Limb (tissue), 2 donors: Measurements from ENCODE around the gene SHC4.

Experiments
- DNase-seq, 2 donors: peaks; one replicate each; pipeline ENCODE4 v3.0.0-alpha.2; 2016; ENCODE audit errors: extremely low spot score in 2 of 2

SHC4 gene

DNA sequence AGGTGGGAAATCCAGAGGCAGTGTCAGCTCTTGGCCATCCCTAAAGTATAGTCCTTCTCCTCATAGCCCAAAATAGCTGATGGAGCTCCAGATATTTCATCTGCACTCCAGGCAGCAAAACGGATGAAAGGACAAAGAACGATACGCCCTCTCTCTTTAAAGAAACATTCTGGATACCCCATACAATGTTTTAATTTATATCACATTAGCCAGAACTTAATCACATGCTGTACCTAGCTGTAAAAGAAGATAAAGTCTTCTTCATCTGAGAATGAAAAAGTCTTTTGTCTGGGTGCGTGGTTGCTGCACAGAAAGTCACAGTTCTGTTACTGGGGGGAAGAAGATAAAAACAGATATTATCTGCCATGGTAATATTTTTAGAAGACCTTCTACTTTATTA, 4.3 kb upstream of the SHC4 start:
- no peak for DNase-seq

DNA sequence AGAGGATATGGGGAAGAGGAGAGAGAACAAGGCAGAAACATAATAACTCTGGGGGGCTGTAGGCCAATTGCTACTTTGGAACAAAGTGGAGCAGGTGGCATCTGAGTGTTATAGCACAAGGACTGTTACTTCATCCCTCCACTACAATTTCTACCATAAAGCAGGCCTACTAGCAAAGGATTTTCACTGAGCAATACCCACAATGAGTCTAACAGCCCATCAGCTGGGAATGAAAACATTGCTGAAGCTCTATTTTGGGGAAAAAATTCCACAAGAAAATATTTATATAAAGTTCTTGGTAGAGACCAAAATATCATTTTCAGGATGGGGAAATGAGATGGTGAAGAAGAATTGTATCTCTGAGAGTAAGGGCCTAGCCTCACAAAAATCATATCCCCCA, 3.6 kb upstream of the SHC4 start:
- DNase-seq, result no peak

DNA sequence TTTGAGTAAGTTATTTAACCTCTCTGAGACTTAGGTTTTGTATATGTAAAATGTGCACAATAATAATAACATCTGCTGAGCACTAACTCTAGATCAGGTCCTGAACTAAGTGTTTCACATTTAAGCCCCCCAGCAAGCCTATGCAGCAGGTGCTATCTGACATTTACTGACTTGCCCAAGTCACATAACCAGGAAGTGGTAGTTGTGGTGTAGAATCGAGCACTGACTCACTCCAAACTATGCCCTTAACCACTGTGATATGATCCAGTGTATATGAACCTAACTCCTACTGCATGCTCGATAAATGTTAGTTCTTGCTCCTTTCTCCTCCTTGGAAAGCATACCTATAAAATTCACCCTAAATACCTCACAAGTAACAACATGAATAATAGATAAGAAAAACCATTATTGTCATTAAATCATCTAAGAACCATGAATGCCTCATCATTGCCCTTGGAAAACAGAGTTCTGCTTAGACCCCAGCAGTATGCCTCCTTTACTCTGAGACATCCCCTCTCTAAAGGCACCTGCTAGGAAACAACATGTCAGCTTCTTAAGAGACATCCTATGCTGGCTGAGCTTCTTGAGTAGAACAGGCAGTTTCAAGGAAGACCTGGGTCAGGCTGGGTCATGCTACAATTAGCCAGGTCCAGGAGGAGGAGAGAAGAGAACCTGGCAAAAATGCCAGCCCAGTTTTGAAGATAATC, 3.0 kb upstream of the SHC4 start:
- no peak for DNase-seq

DNA sequence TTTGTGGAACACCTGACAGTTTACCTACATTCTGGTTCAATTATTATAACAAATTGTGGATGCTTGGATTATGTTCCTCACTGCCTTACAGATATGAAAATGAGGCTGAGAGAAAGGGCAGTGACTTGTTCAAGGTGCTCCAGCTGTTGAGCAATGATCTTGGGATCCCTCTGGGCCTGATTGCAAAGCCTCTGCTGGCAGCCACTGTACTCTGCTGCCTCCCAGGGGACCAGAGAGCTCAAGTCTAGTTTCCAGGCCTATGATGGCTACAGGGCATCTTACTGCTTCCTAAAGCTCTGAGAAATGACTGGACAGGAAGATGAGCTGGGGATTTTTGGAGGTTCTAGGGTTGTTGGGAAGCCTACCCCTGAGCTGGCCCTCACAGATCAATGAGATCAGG, 2.3 kb upstream of the SHC4 start:
- no peak for DNase-seq

- no peak for DNase-seq
Measured at GRCh38 chr15:48964898-48965297, 1.2 kb upstream of the SHC4 start.

- peak in 1 of 2 donors; percentile 68 for DNase-seq
Measured at GRCh38 chr15:48962662-48963523, 826 bp downstream of the SHC4 start.

- no peak for DNase-seq
Measured at GRCh38 chr15:48955967-48956366, 7.8 kb downstream of the SHC4 start.

GRCh38 chr15:48955370-48955769, 8.3 kb downstream of the SHC4 start:
- no peak for DNase-seq

DNA sequence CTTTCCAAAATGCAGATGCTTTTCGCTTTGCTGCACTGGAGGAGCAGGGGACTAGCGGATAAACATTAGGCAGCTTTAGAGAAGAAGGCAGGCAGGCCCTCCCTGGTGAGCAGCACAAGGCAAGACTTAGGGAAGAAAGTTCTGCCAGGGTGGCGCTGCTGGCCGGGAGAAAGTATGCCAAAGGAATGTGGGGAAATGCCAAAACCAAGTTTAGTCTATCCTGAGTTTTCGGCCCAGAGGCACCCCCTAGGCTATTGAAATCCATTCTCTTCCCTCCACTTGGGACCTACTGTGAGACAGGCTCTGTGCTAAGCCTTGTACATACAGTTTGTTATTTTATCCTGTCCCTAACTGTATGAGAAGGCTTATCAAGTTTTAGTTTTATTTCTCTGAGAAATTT, 9.2 kb downstream of the SHC4 start:
- no peak for DNase-seq

DNA sequence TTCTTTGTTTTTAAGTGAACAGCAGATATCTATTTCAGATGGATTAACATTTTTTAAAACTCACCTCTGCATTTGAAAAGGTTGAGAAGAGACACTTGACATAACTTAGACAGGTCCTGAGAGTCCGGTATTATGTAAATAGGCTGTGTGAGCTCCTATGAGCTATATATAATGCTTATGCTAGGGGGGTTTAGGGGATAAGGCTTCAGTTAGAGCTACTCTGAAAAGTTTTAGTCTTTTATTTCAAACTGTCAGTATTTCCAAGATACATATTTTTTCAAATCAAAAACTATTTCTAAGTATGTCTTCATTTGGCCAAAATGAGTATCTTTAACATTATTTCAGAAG, 16.9 kb downstream of the SHC4 start:
- no peak for DNase-seq

DNA sequence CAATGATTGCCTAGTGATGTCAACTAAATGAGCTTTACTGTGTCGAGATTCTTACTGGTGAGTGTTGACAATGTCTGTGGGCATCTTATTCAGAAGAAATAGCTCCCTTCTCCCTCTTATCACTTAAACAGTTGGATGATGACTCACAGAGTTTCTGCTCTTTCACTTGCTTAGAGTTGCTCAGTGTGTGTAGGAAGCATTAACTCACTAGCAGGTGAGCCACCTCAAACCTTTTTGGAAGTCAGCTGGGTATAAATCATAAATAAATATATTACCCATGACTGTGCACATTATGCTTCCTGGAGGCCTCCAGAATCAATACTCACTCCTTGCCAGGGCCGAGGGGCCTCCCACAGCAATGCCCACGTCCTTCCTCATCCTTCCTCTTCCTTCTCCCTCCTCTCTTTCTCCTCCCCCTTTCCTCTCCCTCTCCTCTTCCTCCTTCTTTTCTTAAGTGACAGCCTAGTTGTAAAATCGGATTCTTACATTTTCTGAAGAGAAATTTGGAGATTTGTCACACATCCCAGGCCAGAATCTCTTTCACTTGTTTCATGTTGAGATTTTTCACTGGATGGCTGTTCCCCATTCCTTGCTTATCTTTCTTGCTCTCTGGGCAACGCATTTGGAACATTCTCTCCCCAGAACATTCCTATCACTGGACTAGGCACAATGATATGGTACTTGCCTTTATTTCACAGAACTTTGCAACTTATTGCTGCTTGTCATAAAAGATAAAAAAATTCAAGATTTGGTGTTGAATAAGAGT, 17.5 kb downstream of the SHC4 start:
- DNase-seq, result no peak

DNA sequence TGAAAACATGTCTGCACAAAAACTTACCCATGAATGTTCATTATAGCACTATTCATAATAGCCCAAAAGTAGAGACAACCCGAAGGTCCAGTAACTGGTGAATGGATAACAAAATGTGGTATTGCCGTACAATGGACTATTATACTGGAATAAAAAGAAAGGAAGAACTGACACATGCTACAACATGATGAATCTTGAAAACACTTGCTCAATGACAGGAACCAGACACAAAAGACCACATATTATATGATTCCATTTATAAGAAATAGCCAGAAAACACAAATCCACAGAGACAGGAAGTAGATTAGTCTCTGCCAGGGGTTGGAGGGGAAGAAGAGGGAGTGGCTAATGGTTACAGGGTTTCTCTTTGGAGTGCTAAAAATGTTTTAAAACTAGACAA, 18.3 kb downstream of the SHC4 start:
- no peak for DNase-seq

DNA sequence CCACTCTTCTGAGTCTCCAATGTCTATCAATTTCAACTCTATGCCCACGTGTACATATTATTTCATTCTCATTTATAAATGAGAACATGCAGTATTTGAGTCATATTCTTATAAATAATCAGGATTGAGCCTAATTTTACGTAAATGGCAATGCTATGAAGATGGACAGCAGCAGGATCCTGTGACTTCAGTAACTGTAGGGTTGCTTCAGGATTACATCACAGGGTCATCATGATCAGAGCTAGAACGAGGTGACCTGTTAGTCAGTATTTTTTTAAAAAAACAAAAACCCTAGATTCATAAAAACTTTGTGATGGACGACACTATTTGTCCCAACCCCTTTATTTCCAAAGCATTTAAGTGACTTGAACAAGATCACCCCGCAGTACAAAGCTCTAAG, 21.8 kb downstream of the SHC4 start:
- DNase-seq, result no peak

GRCh38 chr15:48940508-48940907, 23.2 kb downstream of the SHC4 start:
- no peak for DNase-seq

- DNase-seq, result no peak
Measured at GRCh38 chr15:48939648-48940047, 24.1 kb downstream of the SHC4 start.

DNA sequence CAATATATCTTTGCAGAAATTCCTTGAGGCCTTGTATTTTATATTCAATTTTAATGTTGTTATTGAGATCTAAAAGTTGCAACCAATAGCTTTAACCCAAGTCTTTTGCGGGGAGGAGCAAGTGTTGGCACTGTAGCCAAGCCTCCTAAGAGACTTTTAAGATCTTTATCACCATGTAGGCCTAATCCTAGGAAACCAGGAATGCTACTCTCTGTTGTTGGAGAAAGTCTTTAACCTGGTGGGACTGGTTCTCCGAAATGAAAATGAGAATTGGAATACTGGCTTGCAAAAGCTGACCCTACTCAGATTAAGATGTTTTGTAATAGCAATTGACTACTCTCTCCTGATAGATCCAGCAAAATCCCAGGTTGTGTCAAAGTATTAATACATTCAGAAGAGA, 25.8 kb downstream of the SHC4 start:
- DNase-seq, result no peak

- no peak for DNase-seq
Measured at GRCh38 chr15:48936666-48937065, 27.1 kb downstream of the SHC4 start.

- DNase-seq, result no peak
Measured at GRCh38 chr15:48935236-48935635, 28.5 kb downstream of the SHC4 start.

DNA sequence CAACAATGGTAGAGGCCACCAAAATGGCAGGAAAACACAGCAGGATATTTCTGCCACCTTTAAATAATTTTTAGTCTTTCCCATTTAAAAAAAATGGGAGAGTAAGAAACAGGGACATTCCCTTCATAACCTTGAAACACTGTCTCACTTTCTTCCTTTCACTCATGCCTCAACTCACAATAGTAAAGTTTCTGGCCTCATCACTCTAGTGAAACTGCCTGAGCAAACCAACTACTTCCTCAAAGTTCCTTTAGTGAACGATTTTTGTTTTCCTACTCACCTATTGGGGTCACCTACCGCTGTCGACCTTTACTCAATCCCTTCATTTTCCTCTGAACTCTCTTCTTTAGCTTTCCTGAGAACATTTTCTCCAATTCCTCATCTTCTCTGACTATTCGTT, 33.0 kb downstream of the SHC4 start:
- DNase-seq, result no peak

- DNase-seq, result no peak
Measured at GRCh38 chr15:48929661-48930060, 34.1 kb downstream of the SHC4 start.

GRCh38 chr15:48928877-48929538, 34.7 kb downstream of the SHC4 start:
- no peak for DNase-seq

DNA sequence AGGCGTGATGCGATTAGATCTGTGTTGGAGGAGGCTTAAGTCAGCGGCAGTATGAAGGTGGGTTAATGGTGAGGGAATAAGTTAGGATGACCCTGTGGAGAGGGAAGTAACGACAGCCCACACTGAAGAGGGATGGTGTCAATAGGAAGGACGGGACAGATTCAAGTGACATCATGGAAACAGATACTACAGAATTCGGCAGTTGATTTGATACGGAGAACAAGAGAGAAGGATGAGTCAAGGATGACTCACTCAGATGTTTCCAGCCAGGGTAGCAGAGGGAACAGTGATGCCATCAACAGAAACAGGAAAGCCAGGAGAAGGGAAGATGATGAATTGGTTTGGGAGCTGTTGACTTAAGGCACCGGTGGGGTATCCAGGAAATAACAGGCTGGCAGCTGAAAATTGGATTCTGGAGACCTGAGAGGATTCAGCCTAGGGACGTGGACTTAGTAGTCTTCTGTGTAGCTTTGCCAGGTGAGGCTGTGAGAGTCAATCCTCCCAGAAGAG, 38.0 kb downstream of the SHC4 start:
- no peak for DNase-seq
